ENCODE data around the gene STRN4.
A peak's percentile ranks its signal among the peaks of the same experiment; 100 is the strongest.

STRN4 gene

GRCh38 chr19:46704379-46705076, 41.7 kb downstream of the STRN4 start:
- peak; percentile 75 to 82 for DNase-seq

GRCh38 chr19:46700704-46701103, 45.5 kb downstream of the STRN4 start:
- no peak for DNase-seq

- no peak for DNase-seq
Observed at GRCh38 chr19:46698395-46699321, 47.6 kb downstream of the STRN4 start.

DNA sequence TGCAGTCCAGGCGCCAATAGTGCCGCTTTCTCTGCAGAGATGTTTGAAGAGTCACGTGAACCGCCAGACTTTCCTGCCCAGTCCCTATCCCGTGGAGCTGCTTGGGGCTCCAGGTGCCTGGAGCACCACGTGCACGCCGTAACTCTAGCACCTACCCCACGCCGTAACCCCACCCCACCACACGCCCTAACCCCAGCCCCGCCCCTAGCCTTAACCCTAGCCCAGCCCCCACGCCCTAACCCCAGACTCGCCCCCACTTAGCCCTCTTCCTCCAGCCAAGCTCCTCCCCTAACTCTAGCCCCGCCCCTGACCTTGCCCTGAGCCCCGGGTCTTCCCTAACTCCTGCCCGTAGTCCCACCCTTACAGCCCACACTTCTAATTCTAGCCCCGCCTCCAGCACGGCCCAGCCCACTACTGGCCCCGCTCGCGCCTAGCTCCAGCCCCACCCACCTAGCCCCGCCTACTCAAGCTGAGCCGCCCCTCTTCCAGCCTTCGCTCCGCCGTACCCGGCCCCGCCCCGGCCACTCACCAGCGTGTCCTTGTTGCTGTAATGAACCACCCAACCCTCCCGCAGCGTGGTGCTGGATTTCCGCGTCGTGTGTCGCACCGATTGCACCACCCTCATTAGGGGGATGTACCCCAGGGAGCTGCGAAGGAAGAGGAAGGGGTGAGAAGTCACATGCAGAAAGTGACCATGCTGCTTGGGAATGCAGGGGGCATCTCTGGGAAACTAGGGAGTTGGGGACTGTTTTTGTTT, 48.9 kb downstream of the STRN4 start:
- peak; percentile 48 to 57 for DNase-seq

GRCh38 chr19:46696866-46697203, 49.4 kb downstream of the STRN4 start:
- DNase-seq: no peak

GRCh38 chr19:46696052-46696451, 50.2 kb downstream of the STRN4 start:
- no peak for DNase-seq

GRCh38 chr19:46693760-46694159, 52.5 kb downstream of the STRN4 start:
- no peak for DNase-seq

- no peak for DNase-seq
Observed at GRCh38 chr19:46692918-46693722, 53.1 kb downstream of the STRN4 start.

DNA sequence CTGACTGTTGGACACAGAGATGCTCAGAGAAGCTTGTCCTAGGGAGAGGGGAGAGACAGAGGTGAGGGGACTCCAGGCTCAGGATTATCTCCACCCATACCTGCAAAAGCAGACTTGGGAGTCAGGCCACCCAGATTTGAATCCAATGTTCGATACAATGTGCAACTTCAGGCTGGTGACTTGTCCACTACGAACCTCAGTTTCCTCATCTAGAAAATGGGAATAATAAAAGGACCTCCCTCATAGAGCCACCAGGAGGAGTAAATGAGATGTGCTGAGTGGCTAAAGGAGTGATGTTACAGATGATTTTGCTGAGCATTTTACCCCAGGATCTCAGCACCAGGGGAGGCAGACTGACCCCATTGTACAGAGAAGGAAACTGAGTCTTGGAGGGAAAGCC, 54.3 kb downstream of the STRN4 start:
- DNase-seq: no peak

DNA sequence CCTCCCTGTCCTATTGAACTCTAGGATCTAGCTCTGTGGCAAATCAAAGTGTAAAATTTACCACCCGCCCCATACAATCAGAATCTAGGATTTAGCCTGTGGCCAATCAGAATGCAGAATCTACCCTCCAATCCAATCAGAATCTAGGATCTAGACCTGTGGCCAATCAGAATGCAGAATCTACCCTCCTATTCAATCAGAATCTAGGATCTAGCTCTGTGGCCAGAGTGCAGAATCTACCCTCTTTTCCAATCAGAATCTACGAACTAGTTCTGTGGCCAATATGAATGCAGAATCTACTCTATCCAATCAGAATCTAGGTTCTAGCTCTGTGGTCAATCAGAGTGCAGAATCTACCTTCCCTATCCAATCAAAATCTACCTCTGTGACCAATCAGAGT, 55.1 kb downstream of the STRN4 start:
- DNase-seq: no peak

GRCh38 chr19:46689358-46689757, 56.9 kb downstream of the STRN4 start:
- DNase-seq: no peak

GRCh38 chr19:46687438-46688145, 58.7 kb downstream of the STRN4 start:
- no peak for DNase-seq

GRCh38 chr19:46685189-46685588, 61.1 kb downstream of the STRN4 start:
- DNase-seq: no peak

DNA sequence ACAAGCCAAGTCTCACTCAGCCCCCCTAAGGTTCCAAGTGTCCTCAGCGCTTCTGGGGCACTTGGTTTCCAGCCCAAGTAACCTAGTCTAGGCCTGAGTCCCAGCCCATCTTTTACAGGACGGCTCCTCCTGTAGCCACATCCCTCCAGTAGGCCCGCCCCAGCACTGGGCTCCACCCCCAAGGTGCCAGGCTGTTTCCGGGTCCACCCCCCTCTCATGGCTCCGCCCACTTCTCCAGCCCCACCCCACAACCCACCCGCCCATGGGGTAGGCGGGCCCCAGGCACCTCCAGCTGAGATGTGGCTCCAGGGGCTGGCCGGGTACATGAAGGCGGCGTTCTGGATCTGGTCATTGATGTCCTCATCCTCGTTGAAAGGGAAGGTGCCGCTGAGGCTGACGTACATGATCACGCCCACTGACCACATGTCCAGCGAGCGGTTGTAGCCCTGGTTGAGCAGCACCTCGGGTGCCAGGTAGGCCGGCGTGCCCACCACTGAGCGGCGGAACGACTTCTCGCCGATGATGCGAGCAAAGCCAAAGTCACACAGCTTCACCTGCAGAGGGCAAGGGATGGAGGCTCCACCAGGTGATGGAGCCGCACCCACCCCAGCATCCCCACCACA, 68.0 kb downstream of the STRN4 start:
- DNase-seq: peak in 1 of 2 donors; percentile 18

- DNase-seq: no peak
Observed at GRCh38 chr19:46674416-46675178, 71.7 kb downstream of the STRN4 start.

- DNase-seq: no peak
Observed at GRCh38 chr19:46670813-46671212, 75.4 kb downstream of the STRN4 start.

Data from inflammatory macrophage (primary cell).